Kasumi-1 (cell line): ENCODE measurements around the gene ELL.
A peak's percentile ranks its signal among the peaks of the same experiment; 100 is the strongest.

Experiments
- DNase-seq, 2 experiments: peaks; one replicate each; lab custom pipeline; 2025; lab: John Stamatoyannopoulos, UW

The ELL gene

GRCh38 chr19:18397242-18398202 is 124.3 kb downstream of the ELL start, which contains the start of gene LRRC25:
TSS of gene LRRC25 (minus strand) at chr19:18397622. CDS start at chr19:18396963, 659 bp downstream.
- peak; percentile 82 to 88 for DNase-seq

GRCh38 chr19:18396471-18397241 is 125.2 kb downstream of the ELL start:
- no peak for DNase-seq

GRCh38 chr19:18393836-18394235 is 128.0 kb downstream of the ELL start:
- DNase-seq: no peak

GRCh38 chr19:18392926-18393325 is 128.9 kb downstream of the ELL start:
- peak in 1 of 2 experiments; percentile 17 for DNase-seq
